AG04449 (cell line): ENCODE measurements around the gene CBX1.
A peak's percentile ranks its signal among the peaks of the same experiment; 100 is the strongest.

Experiments
- CTCF ChIA-PET: fragments of 350-600 bp; formaldehyde crosslinking; extraction: SDS; loops from one replicate; lab custom pipeline; 2021; ENCODE audit warnings: antibody characterized with exemption; lab: Yijun Ruan, JAX
- POLR2A ChIA-PET: fragments of 400-600, 350-600 bp; formaldehyde crosslinking; extraction: SDS; loops from one replicate; lab custom pipeline; 2020; ENCODE audit warnings: antibody characterized with exemption, inconsistent platforms; lab: Yijun Ruan, JAX
- DNase-seq: peaks from one replicate; pipeline ENCODE4 v3.0.0-alpha.2; 2010; ENCODE audit warnings: low read depth, low spot score
- H3K4me3 ChIP-seq: 2 replicates; pipeline ENCODE4 v1.5.1; 2011; ENCODE audit warnings: low read depth, mild to moderate bottlenecking, control low read depth, low read length
- TF ChIP-seq, protein P1 (sequence below): IDR thresholded peaks from one replicate; pipeline ENCODE4 v1.5.1; 2011; ENCODE audit warnings: mild to moderate bottlenecking, moderate library complexity, low read length, control low read depth, inconsistent platforms; ENCODE audit not compliant: insufficient read depth; ENCODE audit errors: missing control alignments

CBX1 gene

DNA sequence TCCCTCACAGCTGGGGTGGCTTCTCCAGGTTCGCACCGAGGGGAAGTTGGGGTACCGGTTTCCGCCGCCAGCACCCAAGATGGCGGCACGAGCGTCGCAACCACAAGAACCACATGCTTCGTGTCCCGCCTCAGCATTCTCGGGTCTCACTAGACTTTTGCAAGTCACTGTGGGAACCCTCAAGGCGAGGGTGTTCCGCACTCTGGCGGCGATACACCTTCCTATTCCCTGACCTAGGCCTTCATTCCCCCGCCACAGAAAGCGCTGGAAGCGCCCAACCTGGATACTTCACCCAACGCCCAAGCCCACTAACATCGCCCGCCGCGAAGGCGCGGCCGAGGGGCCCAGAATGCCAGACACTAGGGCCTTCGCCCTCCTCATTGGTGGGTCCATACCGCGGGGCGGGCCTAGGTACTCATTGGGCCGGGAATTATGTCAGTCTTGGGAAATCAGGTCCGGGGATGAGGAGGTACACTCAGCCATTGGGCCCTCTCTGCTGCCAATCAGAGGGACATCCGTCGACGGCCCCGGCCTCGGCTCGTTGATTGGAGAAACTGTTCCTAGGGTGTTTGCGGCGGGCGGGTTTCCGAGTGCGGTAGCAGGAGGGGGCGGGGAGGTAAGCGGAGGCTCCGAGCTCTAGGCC lies 53.4 kb downstream of the CBX1 start, which contains the start of gene NFE2L1:
Gene NFE2L1 (plus strand): TSS at position 619 of the 643 bp plus-strand sequence. CDS start 2,760 bp downstream, outside the sequence.
- DNase-seq, result peak; percentile 98
- CTCF ChIA-PET, result interaction anchor here (0.9 to 3.8 kb wide), 8 partner anchors 11 to 50 kb away, joined by 3 to 28 read pairs (median 4); no protein-coding TSS in a partner anchor
- H3K4me3 ChIP-seq, result peak within 1 kb of the TSS; percentile 93
- TF ChIP-seq, protein P1, sequence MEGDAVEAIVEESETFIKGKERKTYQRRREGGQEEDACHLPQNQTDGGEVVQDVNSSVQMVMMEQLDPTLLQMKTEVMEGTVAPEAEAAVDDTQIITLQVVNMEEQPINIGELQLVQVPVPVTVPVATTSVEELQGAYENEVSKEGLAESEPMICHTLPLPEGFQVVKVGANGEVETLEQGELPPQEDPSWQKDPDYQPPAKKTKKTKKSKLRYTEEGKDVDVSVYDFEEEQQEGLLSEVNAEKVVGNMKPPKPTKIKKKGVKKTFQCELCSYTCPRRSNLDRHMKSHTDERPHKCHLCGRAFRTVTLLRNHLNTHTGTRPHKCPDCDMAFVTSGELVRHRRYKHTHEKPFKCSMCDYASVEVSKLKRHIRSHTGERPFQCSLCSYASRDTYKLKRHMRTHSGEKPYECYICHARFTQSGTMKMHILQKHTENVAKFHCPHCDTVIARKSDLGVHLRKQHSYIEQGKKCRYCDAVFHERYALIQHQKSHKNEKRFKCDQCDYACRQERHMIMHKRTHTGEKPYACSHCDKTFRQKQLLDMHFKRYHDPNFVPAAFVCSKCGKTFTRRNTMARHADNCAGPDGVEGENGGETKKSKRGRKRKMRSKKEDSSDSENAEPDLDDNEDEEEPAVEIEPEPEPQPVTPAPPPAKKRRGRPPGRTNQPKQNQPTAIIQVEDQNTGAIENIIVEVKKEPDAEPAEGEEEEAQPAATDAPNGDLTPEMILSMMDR, result no peak
- POLR2A ChIA-PET, result interaction anchor here (0.6 to 3.9 kb wide), 14 partner anchors 10 to 565 kb away, joined by 3 to 36 read pairs (median 6); partner anchors contain the start of genes CBX1, CDK5RAP3 and COPZ2

DNA sequence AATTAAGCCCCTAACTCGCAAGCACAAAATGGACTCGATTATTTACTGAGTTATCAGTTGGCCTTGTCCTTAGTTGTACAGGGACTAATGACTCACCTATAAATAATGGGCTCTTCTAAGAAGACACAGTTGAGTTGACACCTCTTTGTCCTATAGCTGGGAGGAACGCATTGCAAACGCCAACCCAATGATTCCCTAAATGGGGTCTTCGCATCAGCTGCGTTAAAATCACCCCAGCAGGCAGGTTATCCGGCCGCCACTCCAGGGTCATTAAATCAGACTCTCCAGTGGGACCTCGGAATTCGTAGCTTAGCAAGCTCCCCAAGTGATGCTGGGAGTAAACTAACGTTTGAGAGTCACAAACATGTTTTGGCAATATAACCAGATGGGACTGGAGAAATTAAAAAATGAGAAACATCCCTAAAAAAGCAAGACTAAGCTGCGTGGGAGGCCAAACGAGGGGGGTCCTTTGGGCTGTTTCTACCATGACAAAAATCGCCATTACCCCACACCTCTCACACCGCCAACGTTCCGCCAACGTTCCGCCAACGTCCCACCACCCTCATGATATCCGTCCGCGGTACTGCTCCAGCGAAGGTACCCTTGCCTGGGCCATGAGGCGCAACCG lies 54.1 kb downstream of the CBX1 start:
- H3K4me3 ChIP-seq, result peak overlapping the region; percentile 93
- TF ChIP-seq, protein P1, result no peak
- no peak for DNase-seq
- ChIA-PET CTCF (interaction anchor here (1.0 to 2.4 kb wide), 5 partner anchors 11 to 51 kb away, joined by 3 to 14 read pairs (median 5); no protein-coding TSS in a partner anchor), POLR2A (interaction anchor here (1.8 to 3.9 kb wide), 2 partner anchors 16 to 21 kb away, joined by 7 to 36 read pairs; no protein-coding TSS in a partner anchor)

DNA sequence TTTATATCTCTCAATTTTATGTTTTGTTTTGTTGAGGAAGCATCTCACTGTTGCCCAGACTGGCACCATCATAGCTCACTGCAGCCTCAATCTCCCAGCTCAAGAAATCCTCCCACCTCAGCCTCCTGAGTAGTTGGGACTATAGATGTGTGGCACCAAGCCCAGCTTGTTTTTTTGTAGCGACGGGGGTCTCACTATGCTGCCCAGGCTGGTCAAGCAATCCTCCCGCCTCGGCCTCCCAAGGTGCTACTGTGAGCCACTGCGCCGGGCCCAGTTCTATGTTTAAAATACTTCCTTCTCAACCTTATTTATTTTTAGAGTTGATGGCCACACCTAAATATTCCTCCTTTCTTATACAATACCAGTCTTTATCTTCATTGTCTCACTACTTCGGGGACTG lies 55.0 kb downstream of the CBX1 start:
- DNase-seq, result no peak
- POLR2A ChIA-PET, result no interaction called here
- CTCF ChIA-PET, result interaction anchor here (0.7 to 2.2 kb wide), 6 partner anchors 10 to 52 kb away, joined by 3 to 9 read pairs (median 4); no protein-coding TSS in a partner anchor
- TF ChIP-seq, protein P1, result no peak
- no peak overlapping the region for H3K4me3 ChIP-seq

DNA sequence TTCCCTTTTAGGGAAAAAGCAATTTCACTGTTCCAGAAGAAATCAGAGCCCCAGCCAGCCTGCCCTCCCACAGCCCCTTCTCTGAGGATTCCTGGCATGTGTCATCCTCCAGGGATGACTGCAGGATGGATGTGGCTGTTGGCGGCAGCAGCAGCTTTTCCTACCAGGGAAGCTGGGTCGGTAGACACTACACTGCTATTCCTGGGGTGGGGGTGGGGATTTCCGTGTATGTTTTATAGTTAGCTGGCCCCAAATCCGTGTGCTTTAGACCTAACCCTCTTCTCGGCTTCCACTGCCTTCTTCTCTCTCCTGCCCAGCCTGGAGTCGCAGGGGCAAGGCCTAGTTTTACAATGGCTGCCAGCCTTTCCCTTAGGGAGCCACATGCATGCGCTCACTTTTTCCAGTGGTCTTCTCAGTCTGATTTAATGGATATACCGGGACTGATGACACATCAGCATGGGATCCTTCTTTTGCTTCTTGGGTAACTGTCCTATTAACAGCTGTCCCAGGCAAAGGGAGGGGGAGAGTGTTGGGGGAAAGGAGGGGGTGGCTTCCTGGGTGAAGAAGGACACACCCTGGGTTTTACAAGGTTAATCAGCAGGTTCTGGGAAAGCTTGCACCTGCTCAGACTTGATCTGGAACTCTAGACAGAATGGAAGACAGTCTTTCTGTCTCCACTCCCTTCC lies 55.8 kb downstream of the CBX1 start:
- no peak for DNase-seq
- TF ChIP-seq, protein P1, result no peak
- H3K4me3 ChIP-seq, result no peak overlapping the region
- ChIA-PET POLR2A (interaction anchor here (0.6 kb wide), 1 partner anchor 768 kb away, joined by 3 read pairs; no protein-coding TSS in a partner anchor), CTCF (interaction anchor here (0.7 to 2.2 kb wide), 5 partner anchors 9 to 52 kb away, joined by 3 to 9 read pairs (median 4); no protein-coding TSS in a partner anchor)

DNA sequence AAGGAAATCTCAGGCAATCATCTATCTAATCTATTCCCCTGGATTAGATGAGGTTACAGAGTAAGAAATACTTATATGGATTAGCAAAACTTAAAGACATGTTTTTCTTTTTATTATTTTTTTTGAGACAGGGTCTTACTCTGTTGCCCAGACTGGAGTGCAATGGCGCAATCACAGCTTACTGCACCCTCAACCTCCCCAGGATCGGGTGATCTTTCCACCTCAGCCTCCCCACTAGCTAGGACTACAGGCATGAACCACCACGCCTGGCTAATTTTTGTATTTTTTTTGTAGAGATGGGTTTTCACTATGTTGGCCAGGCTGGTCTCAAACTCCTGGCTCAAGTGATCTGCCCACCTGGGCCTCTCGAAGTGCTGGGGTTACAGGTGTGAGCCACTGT lies 56.4 kb downstream of the CBX1 start:
- ChIA-PET POLR2A (no interaction called here), CTCF (interaction anchor here (1.7 to 2.2 kb wide), 3 partner anchors 9 to 24 kb away, joined by 4 to 15 read pairs (median 9); no protein-coding TSS in a partner anchor)
- H3K4me3 ChIP-seq, result no peak overlapping the region
- TF ChIP-seq, protein P1, result no peak
- DNase-seq, result no peak
